ENCODE data around the gene MASP2. TPM values are rescaled to one million over a fixed set of nuclear protein-coding genes. Genes with fewer than 3 reads are reported as not detected.

The MASP2 gene
- total RNA-seq, 1 experiment from 2014 or later: 0.25 TPM

DNA sequence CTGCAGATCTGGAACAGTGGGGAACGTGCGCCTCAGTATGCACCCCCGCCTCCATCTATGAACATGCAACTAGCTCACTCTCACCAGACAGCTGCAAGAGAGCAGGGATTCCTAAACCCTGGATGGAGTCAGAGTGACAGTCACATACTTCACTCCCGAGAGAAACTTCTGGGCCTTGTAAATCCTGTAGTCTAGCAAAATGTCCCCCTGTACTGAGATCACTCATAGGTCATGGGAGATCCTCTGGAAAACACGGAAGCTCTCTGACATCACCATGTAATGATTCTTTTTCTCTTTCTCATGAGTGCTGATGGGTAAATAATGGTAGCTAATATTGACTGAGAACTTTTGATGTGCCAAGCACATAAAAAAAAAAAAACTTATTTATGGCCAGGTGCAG is 57.9 kb downstream of the MASP2 start (continued):
- no peak for TF ChIP-seq EZH2 (IDR thresholded peaks at IDR 0.05)
- TF ChIP-seq FOSL1 (IDR thresholded peaks at IDR 0.05; ENCODE audit: low read depth): no peak
- no peak for TF ChIP-seq ATF3 (IDR thresholded peaks at IDR 0.05)
- no peak for TF ChIP-seq ZBTB33 (IDR thresholded peaks at IDR 0.05; ENCODE audit: extremely low read depth, insufficient replicate concordance, low read length)
- no peak for TF ChIP-seq ELF1 (IDR thresholded peaks at IDR 0.05; ENCODE audit: borderline replicate concordance, low read depth)
- no peak for TF ChIP-seq MAX (IDR thresholded peaks at IDR 0.05)
- no peak for TF ChIP-seq YY1 (IDR thresholded peaks at IDR 0.05; ENCODE audit: extremely low read depth, insufficient replicate concordance, low read depth, low read length)

GRCh38 chr1:10987840-10988417 is 59.1 kb downstream of the MASP2 start:
- Histone ChIP-seq H3K36me3 (ENCODE audit: control insufficient read depth in 1 of 2, insufficient read depth in 2 of 2, low read length in 2 of 2) (no peaks in the 10 kb centered on the region), H3K27ac (ENCODE audit: low read depth, low read length) (no peak overlapping the region), H3K27me3 (ENCODE audit: insufficient read depth, low read length) (no peaks in the 10 kb centered on the region), H3K9ac (ENCODE audit: low read length) (no peak overlapping the region), H3K9me2 (ENCODE audit: insufficient read depth) (no peaks in the 10 kb centered on the region), H2AFZ (ENCODE audit: low read depth, low read length, poor library complexity, severe bottlenecking) (no peak overlapping the region), H3K4me1 (ENCODE audit: control insufficient read depth in 1 of 2, insufficient read depth in 2 of 2, low read length in 2 of 2) (peaks cover 4 to 16% of the 10 kb centered on the region in 2 experiments; a peak in 2 of 4 replicates), H3K4me2 (ENCODE audit: low read length) (no peak overlapping the region), H3K4me3 (replicated peaks in 1 of 2; ENCODE audit: low read depth in 1 of 2, low read length in 2 of 2) (no peak overlapping the region), H3K9me3 (ENCODE audit: control insufficient read depth in 1 of 2, insufficient read depth in 1 of 2, low read depth in 1 of 2, low read length in 2 of 2) (no peaks in the 10 kb centered on the region), H4K20me1 (ENCODE audit: insufficient read depth) (no peaks in the 10 kb centered on the region), H3K79me2 (ENCODE audit: insufficient read depth, low read length) (no peaks in the 10 kb centered on the region)
- CTCF ChIA-PET: no interaction called here
- no peak for DNase-seq (ENCODE audit: low read depth, low spot score)
- TF ChIP-seq POLR2A (IDR thresholded peaks at IDR 0.05; ENCODE audit: borderline replicate concordance, extremely low read depth, insufficient read depth, insufficient read length) (no peak), EGR1 (IDR thresholded peaks at IDR 0.05; ENCODE audit: low read depth) (no peak), RAD21 (IDR thresholded peaks at IDR 0.05; ENCODE audit: low read depth) (no peak), CEBPB (IDR thresholded peaks at IDR 0.05; ENCODE audit: low read depth) (no peak), TCF7L2 (IDR thresholded peaks at IDR 0.05; ENCODE audit: borderline replicate concordance, extremely low read depth, insufficient read depth, insufficient read length) (no peak), SP1 (IDR thresholded peaks at IDR 0.05; ENCODE audit: low read depth) (no peak), FOSL1 (IDR thresholded peaks at IDR 0.05; ENCODE audit: low read depth) (no peak)
- no TSS peak for BruUV-seq (replicated peaks)
- intact Hi-C loops (cut with micrococcal nuclease): no loop called here
- no peak for ATAC-seq
- RAD21 ChIA-PET (ENCODE audit: low non-redundant PET in 1 of 2, low total read pairs in 2 of 2, uncharacterized antibody in 2 of 2, unreplicated experiment in 2 of 2): no interaction called here
- POLR2A ChIA-PET: no interaction called here
